Neuronal stem cell (in vitro differentiated cells): ENCODE results near the gene SCFD1.
"Not testable (repeated sequence)": the region's sequence is repeated elsewhere in the genome, so short reads cannot be mapped to it uniquely, and the experiment has no call there.

Experiments used
- DNase-seq: peaks from one replicate; pipeline ENCODE4 v3.0.0-alpha.2; 2013; ENCODE audit warnings: low spot score
- H2AFZ ChIP-seq: one replicate; pipeline ENCODE4 v1.6.1; 2013; ENCODE audit warnings: mild to moderate bottlenecking, low read length, inconsistent platforms
- H2AK5ac ChIP-seq: 2 replicates; pipeline ENCODE4 v1.6.1; 2013; ENCODE audit warnings: low read depth, mild to moderate bottlenecking, inconsistent platforms, low read length, moderate library complexity, mixed read lengths
- H2BK120ac ChIP-seq: 2 replicates; pipeline ENCODE4 v1.6.1; 2013; ENCODE audit warnings: low read depth, mild to moderate bottlenecking, inconsistent platforms, low read length, moderate library complexity, mixed read lengths
- H2BK12ac ChIP-seq: one replicate; pipeline ENCODE4 v1.6.1; 2013; ENCODE audit warnings: low read length, inconsistent platforms
- H2BK15ac ChIP-seq: 2 replicates; pipeline ENCODE4 v1.6.1; 2013; ENCODE audit warnings: mild to moderate bottlenecking, low read length, inconsistent platforms, mixed read lengths
- H2BK5ac ChIP-seq: one replicate; pipeline ENCODE4 v1.6.1; 2013; ENCODE audit warnings: inconsistent platforms, mild to moderate bottlenecking, low read length, moderate library complexity
- H3K14ac ChIP-seq: one replicate; pipeline ENCODE4 v1.6.1; 2013; ENCODE audit warnings: low read length, inconsistent platforms
- H3K18ac ChIP-seq: 2 replicates; pipeline ENCODE4 v1.6.1; 2013; ENCODE audit warnings: low read length, inconsistent platforms
- H3K23ac ChIP-seq: 2 replicates; pipeline ENCODE4 v1.6.1; 2013; ENCODE audit warnings: low read depth, mild to moderate bottlenecking, mixed read lengths, low read length, inconsistent platforms; ENCODE audit not compliant: poor library complexity
- H3K27ac ChIP-seq: replicated peaks from 3 replicates; pipeline ENCODE4 v1.5.1; 2013; ENCODE audit warnings: low read length, inconsistent platforms
- H3K27me3 ChIP-seq, 3 experiments: 2 replicates each; pipeline ENCODE4 v1.6.1; 2013; ENCODE audit warnings: low read length in 3 of 3, mild to moderate bottlenecking in 2 of 3, inconsistent platforms in 1 of 3, low read depth in 1 of 3, mixed read lengths in 1 of 3, moderate library complexity in 1 of 3; ENCODE audit not compliant: control insufficient read depth in 3 of 3, insufficient read depth in 3 of 3
- H3K36me3 ChIP-seq, 2 donors: replicated peaks in 1 of 2; 2 replicates each; pipeline ENCODE4 v1.6.1; 2013; ENCODE audit warnings: low read length in 2 of 2; ENCODE audit not compliant: control insufficient read depth in 2 of 2, insufficient read depth in 2 of 2
- H3K4ac ChIP-seq: 2 replicates; pipeline ENCODE4 v1.6.1; 2013; ENCODE audit warnings: inconsistent platforms, mild to moderate bottlenecking, low read length, moderate library complexity
- H3K4me1 ChIP-seq, 2 donors: 1 replicate in 1 of 2; 2 replicates in 1 of 2; pipeline ENCODE4 v1.6.1; 2013; ENCODE audit warnings: low read length in 2 of 2, low read depth in 1 of 2; ENCODE audit not compliant: control insufficient read depth in 2 of 2, insufficient read depth in 1 of 2
- H3K4me2 ChIP-seq: one replicate; pipeline ENCODE4 v1.6.1; 2013; ENCODE audit warnings: mild to moderate bottlenecking, low read length, inconsistent platforms; ENCODE audit not compliant: insufficient read depth, poor library complexity, severe bottlenecking
- H3K4me3 ChIP-seq, 2 donors: 2 replicates each; pipeline ENCODE4 v1.5.1; 2013; ENCODE audit warnings: low read length in 2 of 2, mild to moderate bottlenecking in 2 of 2, inconsistent platforms in 1 of 2, moderate library complexity in 1 of 2
- H3K79me1 ChIP-seq: one replicate; pipeline ENCODE4 v1.6.1; 2013; ENCODE audit warnings: low read depth, mild to moderate bottlenecking, inconsistent platforms, low read length, moderate library complexity
- H3K9ac ChIP-seq: one replicate; pipeline ENCODE4 v1.6.1; 2013; ENCODE audit warnings: mild to moderate bottlenecking, low read depth, low read length, inconsistent platforms; ENCODE audit not compliant: poor library complexity
- H3K9me3 ChIP-seq, 2 donors: replicated peaks in 1 of 2; 2 replicates each; pipeline versions ENCODE3 to v1.6.1; 2013; ENCODE audit warnings: low read length in 2 of 2, mild to moderate bottlenecking in 2 of 2, inconsistent platforms in 1 of 2, low read depth in 1 of 2, mixed read lengths in 1 of 2, moderate library complexity in 1 of 2; ENCODE audit not compliant: control insufficient read depth in 2 of 2, insufficient read depth in 1 of 2
- H4K8ac ChIP-seq: one replicate; pipeline ENCODE4 v1.6.1; 2013; ENCODE audit warnings: low read depth, mild to moderate bottlenecking, inconsistent platforms, low read length, moderate library complexity
- H4K91ac ChIP-seq: one replicate; pipeline ENCODE4 v1.6.1; 2013; ENCODE audit warnings: low read length, low read depth, mild to moderate bottlenecking, inconsistent platforms; ENCODE audit not compliant: poor library complexity
- whole genome bisulfite sequencing, 2 donors: extraction: QIAGEN DNeasy Blood & Tissue Kit; methylation state at CpG; one replicate each; pipeline ENCODE4 v1.1.7; 2013; ENCODE audit warnings: missing lambda C conversion rate in 2 of 2, mixed read lengths in 1 of 2; ENCODE audit not compliant: insufficient read length in 2 of 2, insufficient replicate concordance in 1 of 2; ENCODE audit errors: extremely low coverage in 2 of 2; 5-methylcytosine and 5-hydroxymethylcytosine counted together

The SCFD1 gene

GRCh38 chr14:30641207-30641606, 19.1 kb downstream of the SCFD1 start:
- Histone ChIP-seq H3K79me1 (no peaks in the 10 kb centered on the region), H3K4ac (no peak overlapping the region), H3K18ac (no peak overlapping the region), H3K9ac (no peak overlapping the region), H3K14ac (no peak overlapping the region), H3K23ac (no peak overlapping the region), H2BK5ac (no peak overlapping the region), H2BK120ac (no peak overlapping the region), H3K36me3 (peaks cover 3 to 94% of the 10 kb centered on the region in 2 donors), H3K27ac (no peak overlapping the region), H2BK15ac (no peak overlapping the region), H3K4me1 (no peaks in the 10 kb centered on the region), H4K8ac (no peak overlapping the region), H4K91ac (no peak overlapping the region), H2BK12ac (no peak overlapping the region), H3K4me3 (no peak overlapping the region), H2AFZ (no peak overlapping the region), H3K27me3 (no peaks in the 10 kb centered on the region), H2AK5ac (no peak overlapping the region), H3K9me3 (peaks cover 0 to 24% of the 10 kb centered on the region in 2 donors), H3K4me2 (no peak overlapping the region)
- no peak for DNase-seq
- WGBS, 2 donors: no CpG with 5 or more reads among the region's 1 CpG

- H3K79me1 ChIP-seq, H3K4me1 ChIP-seq, H3K4me2 ChIP-seq, H2BK12ac ChIP-seq, H4K8ac ChIP-seq, H4K91ac ChIP-seq, H3K14ac ChIP-seq, DNase-seq, H3K27ac ChIP-seq, H3K9ac ChIP-seq, H2BK5ac ChIP-seq, H3K4ac ChIP-seq, H3K23ac ChIP-seq, H2AK5ac ChIP-seq, H3K4me3 ChIP-seq, H2BK120ac ChIP-seq, H2BK15ac ChIP-seq, H3K18ac ChIP-seq, H3K27me3 ChIP-seq, H2AFZ ChIP-seq: not testable (repeated sequence)
- no CpG with 5 or more reads among the region's 5 CpGs for WGBS, 2 donors
- peaks cover 0 to 24% of the 10 kb centered on the region in 2 donors for H3K9me3 ChIP-seq
- peaks cover 3 to 88% of the 10 kb centered on the region in 2 donors for H3K36me3 ChIP-seq
These were observed 22.3 kb downstream of the SCFD1 start for GRCh38 chr14:30644462-30644861.

GRCh38 chr14:30645600-30645999, 23.5 kb downstream of the SCFD1 start:
- Histone ChIP-seq H3K9me3 (peaks cover 0 to 24% of the 10 kb centered on the region in 2 donors), H3K4ac (no peak overlapping the region), H3K4me3 (no peak overlapping the region), H3K14ac (no peak overlapping the region), H3K79me1 (no peaks in the 10 kb centered on the region), H3K27ac (no peak overlapping the region), H3K27me3 (no peaks in the 10 kb centered on the region), H3K18ac (no peak overlapping the region), H3K4me2 (no peak overlapping the region), H3K36me3 (peaks cover 5 to 88% of the 10 kb centered on the region in 2 donors), H2AFZ (no peak overlapping the region), H3K9ac (no peak overlapping the region), H3K23ac (no peak overlapping the region), H4K8ac (no peak overlapping the region), H2AK5ac (no peak overlapping the region), H2BK5ac (no peak overlapping the region), H2BK15ac (no peak overlapping the region), H3K4me1 (no peaks in the 10 kb centered on the region), H2BK12ac (no peak overlapping the region), H2BK120ac (no peak overlapping the region), H4K91ac (no peak overlapping the region)
- WGBS, 2 donors: no CpG with 5 or more reads among the region's 2 CpGs
- DNase-seq: no peak

- H3K27me3 ChIP-seq: no peaks in the 10 kb centered on the region
- peaks cover 0 to 21% of the 10 kb centered on the region in 2 donors for H3K9me3 ChIP-seq
- no peak overlapping the region for H2AK5ac ChIP-seq
- DNase-seq: no peak
- H3K27ac ChIP-seq: no peak overlapping the region
- no peak overlapping the region for H2BK12ac ChIP-seq
- no peak overlapping the region for H4K91ac ChIP-seq
- H3K4me1 ChIP-seq: no peaks in the 10 kb centered on the region
- no peak overlapping the region for H2BK15ac ChIP-seq
- H3K4me2 ChIP-seq: no peak overlapping the region
- no peak overlapping the region for H3K14ac ChIP-seq
- no peaks in the 10 kb centered on the region for H3K79me1 ChIP-seq
- H3K36me3 ChIP-seq: peaks cover 10 to 88% of the 10 kb centered on the region in 2 donors
- H2BK5ac ChIP-seq: no peak overlapping the region
- no peak overlapping the region for H3K18ac ChIP-seq
- H2BK120ac ChIP-seq: no peak overlapping the region
- no CpG with 5 or more reads among the region's 2 CpGs for WGBS, 2 donors
- no peak overlapping the region for H2AFZ ChIP-seq
- no peak overlapping the region for H3K4ac ChIP-seq
- H4K8ac ChIP-seq: no peak overlapping the region
- no peak overlapping the region for H3K23ac ChIP-seq
- no peak overlapping the region for H3K9ac ChIP-seq
- no peak overlapping the region for H3K4me3 ChIP-seq
These were observed 26.4 kb downstream of the SCFD1 start for GRCh38 chr14:30648471-30648870.
